ENCODE data around the gene GABBR2. TPM values are rescaled to one million over a fixed set of nuclear protein-coding genes. Genes with fewer than 3 reads are reported as not detected.

Gene GABBR2
- total RNA-seq, 1 experiment from 2014 or later, result 6.3 TPM

DNA sequence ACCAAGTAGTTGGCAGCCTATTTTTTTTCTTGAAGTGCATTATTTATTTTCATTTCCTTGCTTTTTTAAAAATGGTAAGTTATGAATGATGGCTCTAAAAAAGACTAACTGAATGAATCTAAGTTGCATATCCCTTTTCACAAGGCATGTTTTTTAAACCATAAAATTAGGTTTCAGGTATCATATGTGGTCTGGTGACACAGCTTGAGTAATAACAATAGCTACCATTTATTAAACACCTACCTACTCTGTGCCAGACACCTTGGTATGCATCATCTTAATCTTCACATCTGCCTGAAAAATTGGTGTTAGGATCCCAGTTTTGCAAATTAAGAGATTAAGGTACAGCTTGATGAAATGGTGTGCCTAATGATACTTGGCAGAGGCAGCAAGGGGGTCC lies 4.3 kb upstream of the GABBR2 start:
- TF ChIP-seq POLR2AphosphoS5 (IDR thresholded peaks at IDR 0.05; ENCODE audit: low read depth, low read length), result no peak
- ChIA-PET CTCF (no interaction called here), POLR2A (no interaction called here)
- in situ Hi-C loops (cut with HindIII; ENCODE audit: low pct_unique_long_range_greater_than_20kb, low sequenced_read_pairs) (no loop called here), intact Hi-C loops (cut with micrococcal nuclease; ENCODE audit: unreplicated experiment) (no loop called here)
- ATAC-seq (no peak), DNase-seq (ENCODE audit: low read depth, low spot score) (no peak)
- H3K4me3 ChIP-seq (ENCODE audit: low read depth in 2 of 2, low read length in 2 of 2), result no peak overlapping the region
- peaks cover 3% of the 10 kb centered on the region for H3K27me3 ChIP-seq (ENCODE audit: control insufficient read depth, insufficient read depth, low read length)
- H3K9me3 ChIP-seq (ENCODE audit: control insufficient read depth, insufficient read depth, low read depth, low read length), result no peaks in the 10 kb centered on the region
- BruUV-seq (replicated peaks), result no TSS peak
- H3K27ac ChIP-seq (ENCODE audit: low read length), result no peak overlapping the region
- H3K36me3 ChIP-seq (ENCODE audit: control insufficient read depth, insufficient read depth, low read length), result no peaks in the 10 kb centered on the region
- no peaks in the 10 kb centered on the region for H3K4me1 ChIP-seq (ENCODE audit: control insufficient read depth, insufficient read depth, low read length)

DNA sequence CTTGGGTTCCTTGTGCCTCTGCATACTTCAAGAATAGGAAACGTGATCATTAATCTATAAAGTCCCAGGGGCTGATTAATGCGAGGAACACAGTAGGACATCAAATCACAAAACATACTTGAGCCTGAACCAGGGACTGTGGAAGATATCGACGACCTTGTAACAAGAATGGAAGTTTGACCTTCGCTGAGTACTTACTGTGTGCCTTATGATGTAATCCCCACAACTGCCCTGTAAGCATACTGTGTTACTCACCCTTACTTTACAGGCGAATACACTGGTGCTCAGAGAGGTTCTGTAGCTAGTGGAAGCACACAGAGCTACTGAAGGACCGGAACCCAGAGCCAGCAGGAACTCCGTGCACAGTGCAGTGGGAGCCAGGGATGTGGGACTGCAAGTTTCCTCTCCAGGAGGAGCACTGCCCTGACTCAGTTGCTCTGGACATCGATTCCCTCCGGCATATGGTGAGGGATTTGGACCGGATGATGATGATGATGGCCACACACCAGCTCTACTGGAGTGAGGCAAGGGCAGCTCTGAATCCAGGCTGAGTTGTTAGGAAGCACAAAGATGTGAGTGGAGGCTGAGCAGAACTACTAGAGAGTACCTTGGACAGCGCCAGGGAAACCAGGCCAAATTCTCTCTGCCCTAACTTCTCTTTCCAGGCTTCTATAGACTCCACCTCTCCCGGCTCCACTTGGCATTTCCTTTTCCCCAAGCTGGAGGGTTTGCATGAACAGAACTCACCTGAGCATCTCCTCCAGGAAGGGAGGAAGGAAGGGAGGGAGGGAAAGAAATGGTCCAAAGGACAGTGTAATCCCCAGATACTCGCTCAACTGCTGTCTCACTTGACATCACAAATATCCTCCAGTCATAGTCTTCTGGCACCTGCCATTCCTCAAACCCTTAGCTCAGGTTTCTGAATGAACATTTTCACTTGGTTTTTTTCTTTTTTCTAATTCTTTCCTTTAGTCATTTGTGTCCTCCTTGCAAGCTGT lies 1.5 kb upstream of the GABBR2 start:
- H3K4me1 ChIP-seq (ENCODE audit: control insufficient read depth, insufficient read depth, low read length), result no peaks in the 10 kb centered on the region; the same call in 1 of the 2 replicates
- intact Hi-C loops (cut with micrococcal nuclease; ENCODE audit: unreplicated experiment), result loop anchor here (5.0 kb wide), 1 partner anchor 393 kb away; no protein-coding TSS in a partner anchor
- no peak for ATAC-seq
- no peaks in the 10 kb centered on the region; the same call in none of the 2 replicates for H3K27me3 ChIP-seq (ENCODE audit: control insufficient read depth, insufficient read depth, low read length)
- H3K4me3 ChIP-seq (ENCODE audit: low read depth in 2 of 2, low read length in 2 of 2), result no peak overlapping the region
- no peak overlapping the region for H3K27ac ChIP-seq (ENCODE audit: low read length)
- ChIA-PET POLR2A (no interaction called here), CTCF (no interaction called here)
- H3K36me3 ChIP-seq (ENCODE audit: control insufficient read depth, insufficient read depth, low read length), result no peaks in the 10 kb centered on the region
- no peak for DNase-seq (ENCODE audit: low read depth, low spot score)
- BruUV-seq (replicated peaks), result no TSS peak
- H3K9me3 ChIP-seq (ENCODE audit: control insufficient read depth, insufficient read depth, low read depth, low read length), result no peaks in the 10 kb centered on the region
- TF ChIP-seq POLR2AphosphoS5 (IDR thresholded peaks at IDR 0.05; ENCODE audit: low read depth, low read length) (no peak), SIN3A (IDR thresholded peaks at IDR 0.05; ENCODE audit: borderline replicate concordance, insufficient read depth, low read depth, low read length) (no peak), TCF7L2 (IDR thresholded peaks at IDR 0.05; ENCODE audit: low read depth, low read length) (no peak)
- TF ChIP-seq, protein P1, sequence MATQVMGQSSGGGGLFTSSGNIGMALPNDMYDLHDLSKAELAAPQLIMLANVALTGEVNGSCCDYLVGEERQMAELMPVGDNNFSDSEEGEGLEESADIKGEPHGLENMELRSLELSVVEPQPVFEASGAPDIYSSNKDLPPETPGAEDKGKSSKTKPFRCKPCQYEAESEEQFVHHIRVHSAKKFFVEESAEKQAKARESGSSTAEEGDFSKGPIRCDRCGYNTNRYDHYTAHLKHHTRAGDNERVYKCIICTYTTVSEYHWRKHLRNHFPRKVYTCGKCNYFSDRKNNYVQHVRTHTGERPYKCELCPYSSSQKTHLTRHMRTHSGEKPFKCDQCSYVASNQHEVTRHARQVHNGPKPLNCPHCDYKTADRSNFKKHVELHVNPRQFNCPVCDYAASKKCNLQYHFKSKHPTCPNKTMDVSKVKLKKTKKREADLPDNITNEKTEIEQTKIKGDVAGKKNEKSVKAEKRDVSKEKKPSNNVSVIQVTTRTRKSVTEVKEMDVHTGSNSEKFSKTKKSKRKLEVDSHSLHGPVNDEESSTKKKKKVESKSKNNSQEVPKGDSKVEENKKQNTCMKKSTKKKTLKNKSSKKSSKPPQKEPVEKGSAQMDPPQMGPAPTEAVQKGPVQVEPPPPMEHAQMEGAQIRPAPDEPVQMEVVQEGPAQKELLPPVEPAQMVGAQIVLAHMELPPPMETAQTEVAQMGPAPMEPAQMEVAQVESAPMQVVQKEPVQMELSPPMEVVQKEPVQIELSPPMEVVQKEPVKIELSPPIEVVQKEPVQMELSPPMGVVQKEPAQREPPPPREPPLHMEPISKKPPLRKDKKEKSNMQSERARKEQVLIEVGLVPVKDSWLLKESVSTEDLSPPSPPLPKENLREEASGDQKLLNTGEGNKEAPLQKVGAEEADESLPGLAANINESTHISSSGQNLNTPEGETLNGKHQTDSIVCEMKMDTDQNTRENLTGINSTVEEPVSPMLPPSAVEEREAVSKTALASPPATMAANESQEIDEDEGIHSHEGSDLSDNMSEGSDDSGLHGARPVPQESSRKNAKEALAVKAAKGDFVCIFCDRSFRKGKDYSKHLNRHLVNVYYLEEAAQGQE (IDR thresholded peaks at IDR 0.05; ENCODE audit: insufficient read depth in 1 of 2, low read depth in 2 of 2, low read length in 1 of 2), result peak; percentile 91 to 93
- in situ Hi-C loops (cut with HindIII; ENCODE audit: low pct_unique_long_range_greater_than_20kb, low sequenced_read_pairs), result no loop called here

DNA sequence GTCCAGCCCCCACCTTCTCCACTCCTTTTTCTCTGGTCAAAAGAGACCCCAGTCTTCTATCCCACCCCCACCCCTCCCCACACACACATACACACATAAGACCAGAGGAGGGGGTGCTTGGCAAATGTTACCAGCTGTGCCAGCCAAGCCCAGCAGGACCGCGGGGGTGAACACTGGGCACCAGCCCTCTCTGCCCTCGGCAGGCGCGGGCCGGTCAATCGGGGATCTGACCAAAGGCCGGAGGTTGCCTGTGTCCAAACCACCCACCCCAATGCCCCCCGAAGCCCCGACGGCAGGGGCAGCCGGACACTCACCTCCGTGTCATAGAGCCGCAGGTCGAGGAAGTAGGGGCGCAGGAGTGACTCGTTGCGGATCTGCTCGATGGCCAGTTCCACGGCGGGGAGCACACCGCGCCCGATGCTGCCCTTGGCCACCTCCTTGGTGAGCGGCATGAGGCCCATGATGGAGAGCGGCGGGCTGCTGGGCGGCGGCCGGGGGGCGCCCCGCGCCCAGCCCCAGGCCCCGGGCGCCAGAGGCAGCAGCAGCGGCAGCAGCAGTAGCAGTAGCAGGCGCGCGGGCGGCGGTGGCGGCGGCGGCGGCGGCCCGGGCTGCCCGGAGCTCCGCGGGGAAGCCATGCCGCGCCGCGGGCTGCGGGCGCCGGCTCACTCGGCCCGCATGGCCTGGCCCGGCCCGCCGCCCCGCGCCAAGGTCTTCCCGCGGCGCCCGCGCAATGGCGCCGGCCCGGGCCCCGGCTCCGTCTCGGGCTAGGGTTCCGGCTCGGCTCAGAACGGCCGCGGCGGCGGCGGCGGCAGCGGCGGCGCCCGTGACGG lies 417 bp downstream of the GABBR2 start:
- ChIA-PET POLR2A (interaction anchor here (0.6 kb wide), 1 partner anchor 100 kb away, joined by 9 read pairs; no protein-coding TSS in a partner anchor), CTCF (interaction anchor here (0.6 kb wide), 1 partner anchor 589 kb away, joined by 3 read pairs; the partner anchor contains the start of gene TRIM14)
- peak; percentile 35 for ATAC-seq
- no peak for DNase-seq (ENCODE audit: low read depth, low spot score)
- H3K27me3 ChIP-seq (ENCODE audit: control insufficient read depth, insufficient read depth, low read length), result no peaks in the 10 kb centered on the region; the same call in 1 of the 2 replicates
- in situ Hi-C loops (cut with HindIII; ENCODE audit: low pct_unique_long_range_greater_than_20kb, low sequenced_read_pairs) (no loop called here), intact Hi-C loops (cut with micrococcal nuclease; ENCODE audit: unreplicated experiment) (loop anchor here (5.0 kb wide), 1 partner anchor 391 kb away; no protein-coding TSS in a partner anchor)
- no peaks in the 10 kb centered on the region for H3K9me3 ChIP-seq (ENCODE audit: control insufficient read depth, insufficient read depth, low read depth, low read length)
- no peak overlapping the region for H3K27ac ChIP-seq (ENCODE audit: low read length)
- TF ChIP-seq, protein P1 (IDR thresholded peaks at IDR 0.05; ENCODE audit: insufficient read depth in 1 of 2, low read depth in 2 of 2, low read length in 1 of 2), result no peak
- no peak for TF ChIP-seq TCF7L2 (IDR thresholded peaks at IDR 0.05; ENCODE audit: low read depth, low read length)
- TF ChIP-seq, protein P2, sequence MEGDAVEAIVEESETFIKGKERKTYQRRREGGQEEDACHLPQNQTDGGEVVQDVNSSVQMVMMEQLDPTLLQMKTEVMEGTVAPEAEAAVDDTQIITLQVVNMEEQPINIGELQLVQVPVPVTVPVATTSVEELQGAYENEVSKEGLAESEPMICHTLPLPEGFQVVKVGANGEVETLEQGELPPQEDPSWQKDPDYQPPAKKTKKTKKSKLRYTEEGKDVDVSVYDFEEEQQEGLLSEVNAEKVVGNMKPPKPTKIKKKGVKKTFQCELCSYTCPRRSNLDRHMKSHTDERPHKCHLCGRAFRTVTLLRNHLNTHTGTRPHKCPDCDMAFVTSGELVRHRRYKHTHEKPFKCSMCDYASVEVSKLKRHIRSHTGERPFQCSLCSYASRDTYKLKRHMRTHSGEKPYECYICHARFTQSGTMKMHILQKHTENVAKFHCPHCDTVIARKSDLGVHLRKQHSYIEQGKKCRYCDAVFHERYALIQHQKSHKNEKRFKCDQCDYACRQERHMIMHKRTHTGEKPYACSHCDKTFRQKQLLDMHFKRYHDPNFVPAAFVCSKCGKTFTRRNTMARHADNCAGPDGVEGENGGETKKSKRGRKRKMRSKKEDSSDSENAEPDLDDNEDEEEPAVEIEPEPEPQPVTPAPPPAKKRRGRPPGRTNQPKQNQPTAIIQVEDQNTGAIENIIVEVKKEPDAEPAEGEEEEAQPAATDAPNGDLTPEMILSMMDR (IDR thresholded peaks at IDR 0.05), result no peak
- TF ChIP-seq POLR2AphosphoS5 (IDR thresholded peaks at IDR 0.05; ENCODE audit: low read depth, low read length), result no peak
- TF ChIP-seq SIN3A (IDR thresholded peaks at IDR 0.05; ENCODE audit: borderline replicate concordance, insufficient read depth, low read depth, low read length), result no peak
- H3K36me3 ChIP-seq (ENCODE audit: control insufficient read depth, insufficient read depth, low read length), result no peaks in the 10 kb centered on the region
- BruUV-seq (replicated peaks), result no TSS peak
- H3K4me1 ChIP-seq (ENCODE audit: control insufficient read depth, insufficient read depth, low read length), result no peaks in the 10 kb centered on the region; the same call in 1 of the 2 replicates
- peak overlapping the region in 1 of 2 experiments; percentile 25; a peak in 2 of 4 replicates for H3K4me3 ChIP-seq (ENCODE audit: low read depth in 2 of 2, low read length in 2 of 2)
